ENCODE data around the gene PLXNA4. TPM values are rescaled to one million over a fixed set of nuclear protein-coding genes. Genes with fewer than 3 reads are reported as not detected.

PLXNA4 gene
- total RNA-seq, 1 donor from 2014 or later = 0.13 TPM

DNA sequence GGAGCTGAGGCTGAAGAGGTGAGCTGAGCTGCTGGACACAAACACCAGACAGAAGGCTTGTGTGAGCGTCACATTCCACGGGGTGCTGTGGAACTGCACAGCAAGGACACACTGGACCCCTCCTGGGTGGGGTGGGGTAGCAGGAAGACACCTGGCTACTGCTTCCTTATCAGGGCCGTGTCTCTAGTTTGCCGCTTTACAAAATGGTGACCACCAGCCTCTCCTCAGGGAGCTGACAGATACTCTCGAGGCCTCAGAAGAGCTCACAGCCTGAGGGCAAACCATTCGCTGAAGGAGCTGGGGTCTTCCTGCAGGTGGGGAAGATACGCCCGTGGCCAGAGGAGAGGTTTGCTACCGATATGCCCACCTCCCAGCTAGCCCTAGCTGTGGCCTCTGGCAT lies 461.9 kb downstream of the PLXNA4 start:
- Mint-ChIP-seq H3K36me3 (ENCODE audit: low read depth) (no peaks in the 10 kb centered on the region), H3K4me1 (ENCODE audit: low read depth) (no peaks in the 10 kb centered on the region), H3K9me3 (no peaks in the 10 kb centered on the region), H3K27me3 (ENCODE audit: insufficient read depth) (peaks cover 3% of the 10 kb centered on the region), H3K27ac (no peak overlapping the region), H3K4me3 (no peak overlapping the region)
- DNase-seq (ENCODE audit: low spot score) = no peak
- intact Hi-C loops (cut with micrococcal nuclease) = no loop called here

DNA sequence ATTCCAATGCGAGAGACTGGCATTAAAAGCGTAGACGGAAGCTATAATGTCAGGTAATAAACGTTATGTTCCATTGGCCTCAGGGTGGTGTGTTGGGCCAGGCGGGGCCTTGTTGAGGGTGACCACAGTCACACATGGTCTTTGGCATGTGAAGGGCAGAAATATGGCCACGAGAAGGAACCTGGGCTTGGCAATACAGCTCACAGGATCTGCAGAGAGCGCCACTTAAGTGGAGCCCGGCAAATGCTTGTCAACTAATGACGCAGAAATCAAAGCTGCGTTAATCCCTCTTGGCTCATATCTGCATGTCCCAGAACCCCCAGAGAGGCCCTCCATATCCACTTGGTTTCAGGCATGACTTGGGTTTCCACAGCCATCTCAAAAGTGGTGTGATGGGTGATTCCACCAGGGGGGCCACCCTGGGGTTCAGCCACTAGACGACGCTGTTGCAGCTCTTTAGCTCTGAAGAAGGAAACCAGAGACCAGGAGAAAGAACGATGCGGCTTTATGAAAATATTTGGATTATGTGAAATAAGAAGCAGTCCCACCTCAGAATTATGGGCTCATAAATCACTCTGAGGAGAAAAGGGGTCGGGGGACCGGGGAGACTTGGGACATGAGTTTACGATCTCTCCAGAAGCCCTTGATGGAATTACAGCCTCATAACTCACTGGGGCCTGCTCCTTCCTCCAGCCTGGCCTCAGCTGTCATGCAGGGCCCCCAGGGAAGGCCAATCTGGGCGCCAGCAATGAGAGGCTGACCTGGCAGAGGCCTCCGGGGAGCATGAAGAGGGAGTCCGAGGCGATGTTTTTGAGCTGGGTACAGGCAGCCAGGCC lies 462.5 kb downstream of the PLXNA4 start:
- no peak overlapping the region for H3K27ac Mint-ChIP-seq
- no peaks in the 10 kb centered on the region for H3K4me1 Mint-ChIP-seq (ENCODE audit: low read depth)
- H3K36me3 Mint-ChIP-seq (ENCODE audit: low read depth) = no peaks in the 10 kb centered on the region
- no peak overlapping the region for H3K4me3 Mint-ChIP-seq
- no peaks in the 10 kb centered on the region for H3K9me3 Mint-ChIP-seq
- peaks cover 3% of the 10 kb centered on the region for H3K27me3 Mint-ChIP-seq (ENCODE audit: insufficient read depth)
- intact Hi-C loops (cut with micrococcal nuclease) = no loop called here
- no peak for DNase-seq (ENCODE audit: low spot score)

DNA sequence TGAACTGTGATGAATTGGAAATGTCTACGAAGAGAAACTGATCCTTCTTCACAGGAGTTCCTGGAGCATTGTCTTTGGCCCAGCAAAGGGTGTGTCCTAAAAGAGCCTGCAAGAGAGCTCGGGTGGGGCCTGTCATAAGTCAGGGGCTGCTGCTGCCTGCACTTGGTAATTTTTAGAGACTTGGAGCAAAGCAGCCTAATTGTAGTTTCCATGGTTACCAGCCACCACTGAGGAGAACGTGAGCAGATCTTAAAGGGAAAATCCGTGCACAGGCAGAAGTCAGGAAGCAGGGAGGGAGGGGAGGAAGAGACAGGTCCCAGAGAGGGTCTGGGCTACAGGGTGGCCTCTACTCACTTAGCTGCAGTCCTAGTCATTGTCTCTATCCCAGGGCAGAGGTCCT lies 463.6 kb downstream of the PLXNA4 start:
- intact Hi-C loops (cut with micrococcal nuclease) = no loop called here
- H3K9me3 Mint-ChIP-seq = no peaks in the 10 kb centered on the region
- no peaks in the 10 kb centered on the region for H3K36me3 Mint-ChIP-seq (ENCODE audit: low read depth)
- H3K27me3 Mint-ChIP-seq (ENCODE audit: insufficient read depth) = no peaks in the 10 kb centered on the region
- no peak overlapping the region for H3K4me3 Mint-ChIP-seq
- DNase-seq (ENCODE audit: low spot score) = no peak
- H3K27ac Mint-ChIP-seq = no peak overlapping the region
- no peaks in the 10 kb centered on the region for H3K4me1 Mint-ChIP-seq (ENCODE audit: low read depth)

DNA sequence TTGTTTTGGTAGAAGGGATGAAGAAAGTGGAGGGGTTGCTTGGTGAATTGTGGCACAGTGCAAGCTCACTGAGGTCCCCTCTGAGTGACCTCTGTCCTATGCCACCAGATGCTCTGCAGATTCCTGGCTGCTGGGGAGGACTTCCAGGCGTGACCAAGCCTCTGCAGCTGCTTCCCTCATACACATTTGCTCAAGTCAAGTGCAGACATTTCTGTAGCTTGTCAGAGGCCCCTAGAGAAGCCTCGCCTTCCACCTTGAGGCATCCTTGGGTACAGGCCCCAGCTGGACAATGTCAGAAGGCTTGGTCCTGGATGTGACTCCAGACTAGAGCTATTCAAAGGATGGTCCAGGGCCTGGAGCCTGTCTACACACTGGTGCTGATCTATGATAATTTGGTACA lies 464.2 kb downstream of the PLXNA4 start:
- intact Hi-C loops (cut with micrococcal nuclease) = no loop called here
- no peaks in the 10 kb centered on the region for H3K4me1 Mint-ChIP-seq (ENCODE audit: low read depth)
- H3K9me3 Mint-ChIP-seq = no peaks in the 10 kb centered on the region
- H3K4me3 Mint-ChIP-seq = no peak overlapping the region
- no peaks in the 10 kb centered on the region for H3K36me3 Mint-ChIP-seq (ENCODE audit: low read depth)
- no peak overlapping the region for H3K27ac Mint-ChIP-seq
- H3K27me3 Mint-ChIP-seq (ENCODE audit: insufficient read depth) = no peaks in the 10 kb centered on the region
- DNase-seq (ENCODE audit: low spot score) = no peak

DNA sequence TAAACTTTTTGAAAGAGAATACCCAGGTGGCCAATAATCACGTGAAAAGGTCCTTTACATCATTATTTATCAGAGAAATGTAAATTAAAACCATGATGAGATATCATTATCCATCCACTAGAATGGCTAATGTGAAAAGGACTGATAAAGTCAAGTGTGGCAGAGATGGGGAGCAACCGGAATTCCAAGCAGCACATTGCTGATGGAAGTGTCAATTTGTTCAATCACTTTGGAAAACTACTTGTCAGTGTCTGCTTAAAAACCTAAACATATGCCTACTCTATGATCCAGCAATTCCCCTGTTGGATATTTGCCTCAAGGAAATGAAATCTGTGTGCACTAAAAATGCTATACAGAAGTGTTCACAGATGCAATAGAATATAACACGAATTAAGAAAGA lies 465.6 kb downstream of the PLXNA4 start:
- Mint-ChIP-seq H3K4me3 (no peak overlapping the region), H3K27ac (no peak overlapping the region), H3K27me3 (ENCODE audit: insufficient read depth) (no peaks in the 10 kb centered on the region), H3K4me1 (ENCODE audit: low read depth) (no peaks in the 10 kb centered on the region), H3K36me3 (ENCODE audit: low read depth) (no peaks in the 10 kb centered on the region), H3K9me3 (no peaks in the 10 kb centered on the region)
- no peak for DNase-seq (ENCODE audit: low spot score)
- intact Hi-C loops (cut with micrococcal nuclease) = no loop called here

DNA sequence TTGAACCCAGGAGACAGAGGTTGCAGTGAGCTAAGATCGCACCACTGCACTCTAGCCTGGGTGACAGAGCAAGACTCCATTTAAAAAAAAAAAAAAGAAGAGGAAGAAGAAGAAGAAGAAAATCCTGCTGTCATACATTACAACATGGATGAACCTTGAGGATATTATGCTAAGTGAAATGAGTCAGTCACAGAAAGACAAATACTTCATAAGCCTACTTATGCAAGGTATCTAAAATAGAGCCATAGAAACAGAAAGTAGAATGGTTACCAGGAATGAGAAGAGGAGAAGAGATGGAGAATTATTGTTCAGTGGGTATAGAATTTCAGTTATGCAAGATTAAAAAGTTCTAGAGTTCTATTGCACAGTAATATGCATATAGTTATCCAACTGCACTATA lies 466.5 kb downstream of the PLXNA4 start:
- no peaks in the 10 kb centered on the region for H3K36me3 Mint-ChIP-seq (ENCODE audit: low read depth)
- H3K4me1 Mint-ChIP-seq (ENCODE audit: low read depth) = no peaks in the 10 kb centered on the region
- H3K27me3 Mint-ChIP-seq (ENCODE audit: insufficient read depth) = no peaks in the 10 kb centered on the region
- DNase-seq (ENCODE audit: low spot score) = no peak
- H3K9me3 Mint-ChIP-seq = no peaks in the 10 kb centered on the region
- H3K4me3 Mint-ChIP-seq = no peak overlapping the region
- intact Hi-C loops (cut with micrococcal nuclease) = no loop called here
- no peak overlapping the region for H3K27ac Mint-ChIP-seq

DNA sequence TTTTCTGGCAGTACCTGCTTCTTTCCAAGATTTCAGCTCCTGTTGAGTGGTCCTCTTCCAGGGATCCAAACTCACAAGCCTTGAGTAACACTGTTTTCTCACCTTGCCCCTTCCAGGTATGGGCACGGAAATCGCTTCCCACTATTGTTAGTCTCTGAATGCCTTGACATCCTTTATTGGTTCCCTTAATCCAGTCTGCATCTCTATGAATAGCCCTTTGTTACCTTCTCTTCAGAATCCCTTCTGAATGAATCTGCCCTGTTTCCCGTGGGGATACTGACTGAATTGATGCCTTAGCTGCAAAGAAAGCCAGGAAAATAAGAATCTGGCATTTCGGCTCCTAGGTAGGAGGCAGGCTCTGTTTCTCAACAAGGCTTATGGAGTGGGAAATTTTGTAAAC lies 467.7 kb downstream of the PLXNA4 start:
- Mint-ChIP-seq H3K9me3 (no peaks in the 10 kb centered on the region), H3K27me3 (ENCODE audit: insufficient read depth) (no peaks in the 10 kb centered on the region), H3K4me3 (no peak overlapping the region), H3K27ac (no peak overlapping the region), H3K4me1 (ENCODE audit: low read depth) (no peaks in the 10 kb centered on the region), H3K36me3 (ENCODE audit: low read depth) (no peaks in the 10 kb centered on the region)
- intact Hi-C loops (cut with micrococcal nuclease) = no loop called here
- DNase-seq (ENCODE audit: low spot score) = no peak

DNA sequence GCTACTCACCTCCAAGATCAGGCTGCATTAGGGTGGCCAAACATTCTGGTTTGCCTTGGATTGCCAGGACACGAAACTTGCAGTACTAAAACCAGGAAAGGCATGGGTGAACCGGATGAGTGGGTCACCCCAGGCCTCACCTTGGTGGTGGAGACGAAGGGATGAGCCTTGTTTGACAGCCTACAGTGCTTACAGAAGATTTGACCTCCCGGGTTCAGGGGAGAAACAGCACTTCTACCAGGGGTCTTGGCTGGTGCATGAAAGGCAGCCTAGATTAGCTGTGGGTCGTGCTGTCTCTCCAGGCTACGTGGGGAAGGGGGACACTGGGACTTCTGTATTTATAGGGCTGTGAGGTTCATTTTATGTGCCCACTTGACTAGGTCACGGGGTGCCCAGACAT lies 469.8 kb downstream of the PLXNA4 start:
- H3K36me3 Mint-ChIP-seq (ENCODE audit: low read depth) = no peaks in the 10 kb centered on the region

DNA sequence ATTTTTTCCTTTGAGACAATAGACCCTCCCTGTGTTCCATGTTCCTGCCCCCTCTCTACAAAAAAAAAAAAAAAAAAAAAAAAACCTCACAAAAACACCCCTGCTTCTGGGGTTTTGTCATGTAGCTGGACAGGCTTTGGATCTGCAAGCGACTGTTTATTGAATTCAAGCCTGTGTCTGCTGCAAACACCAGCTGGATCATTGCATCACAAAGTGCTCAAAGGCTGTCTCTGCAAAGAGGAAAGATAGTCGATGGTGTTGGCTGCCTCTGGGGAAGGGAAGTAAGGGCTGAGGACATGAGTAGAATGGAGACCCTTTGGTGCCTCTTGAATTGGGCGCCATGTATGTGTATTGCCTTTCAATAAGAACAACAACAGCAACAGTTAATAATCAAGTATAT lies 471.2 kb downstream of the PLXNA4 start:
- H3K27me3 Mint-ChIP-seq (ENCODE audit: insufficient read depth) = peaks cover 4% of the 10 kb centered on the region
- no peaks in the 10 kb centered on the region for H3K9me3 Mint-ChIP-seq
- H3K36me3 Mint-ChIP-seq (ENCODE audit: low read depth) = no peaks in the 10 kb centered on the region
- DNase-seq (ENCODE audit: low spot score) = no peak
- intact Hi-C loops (cut with micrococcal nuclease) = no loop called here
- H3K27ac Mint-ChIP-seq = no peak overlapping the region
- no peaks in the 10 kb centered on the region for H3K4me1 Mint-ChIP-seq (ENCODE audit: low read depth)
- no peak overlapping the region for H3K4me3 Mint-ChIP-seq

More for the DNA sequence above, 469.8 kb downstream of the PLXNA4 start:
- H3K27ac Mint-ChIP-seq = no peak overlapping the region
- H3K4me3 Mint-ChIP-seq = no peak overlapping the region
- H3K27me3 Mint-ChIP-seq (ENCODE audit: insufficient read depth) = no peaks in the 10 kb centered on the region
- H3K4me1 Mint-ChIP-seq (ENCODE audit: low read depth) = no peaks in the 10 kb centered on the region
- no peaks in the 10 kb centered on the region for H3K9me3 Mint-ChIP-seq
- no peak for DNase-seq (ENCODE audit: low spot score)
- intact Hi-C loops (cut with micrococcal nuclease) = no loop called here

DNA sequence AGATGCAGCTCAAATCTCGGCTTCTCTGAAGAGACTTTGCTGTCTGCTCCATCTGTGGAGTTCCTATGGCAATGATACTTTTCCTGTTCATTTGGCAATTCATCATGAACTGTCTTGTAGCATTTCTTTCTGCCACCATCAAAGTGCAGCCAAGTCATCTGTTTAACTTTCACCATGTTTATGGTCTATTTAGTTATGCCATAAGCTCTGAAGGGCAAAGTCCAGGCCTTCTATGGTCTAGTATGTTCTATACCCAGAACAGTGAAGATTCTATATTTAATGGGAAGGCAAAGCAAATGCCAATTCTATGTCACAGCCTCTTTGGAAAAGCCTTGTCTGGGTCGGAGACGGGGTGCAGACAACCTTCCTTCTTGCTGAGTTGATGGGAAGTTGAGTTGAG lies 472.6 kb downstream of the PLXNA4 start:
- DNase-seq (ENCODE audit: low spot score) = no peak
- no peak overlapping the region for H3K4me3 Mint-ChIP-seq
- peaks cover 4% of the 10 kb centered on the region for H3K27me3 Mint-ChIP-seq (ENCODE audit: insufficient read depth)
- no peaks in the 10 kb centered on the region for H3K9me3 Mint-ChIP-seq
- H3K36me3 Mint-ChIP-seq (ENCODE audit: low read depth) = no peaks in the 10 kb centered on the region
- no peak overlapping the region for H3K27ac Mint-ChIP-seq
- intact Hi-C loops (cut with micrococcal nuclease) = no loop called here
- no peaks in the 10 kb centered on the region for H3K4me1 Mint-ChIP-seq (ENCODE audit: low read depth)

DNA sequence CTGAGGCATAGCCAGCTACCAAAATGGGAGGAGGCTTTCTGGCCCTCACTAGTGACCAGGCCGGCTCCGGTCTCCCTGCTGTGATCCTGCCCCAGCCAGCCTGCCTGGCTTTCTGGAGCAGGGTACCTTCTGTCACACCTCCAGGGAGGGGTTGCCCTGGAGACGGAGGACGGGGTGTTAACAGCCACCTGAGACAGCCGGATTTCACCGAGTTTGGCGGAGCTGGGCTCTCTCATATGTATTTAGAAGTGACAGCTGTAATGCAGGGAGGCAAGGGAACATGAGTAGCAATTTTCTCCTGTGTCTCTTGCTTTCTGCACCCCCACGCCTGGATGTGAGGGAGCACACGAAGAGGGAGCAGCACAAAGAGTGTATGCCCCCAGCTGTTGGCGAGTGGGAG lies 473.3 kb downstream of the PLXNA4 start:
- H3K27ac Mint-ChIP-seq = no peak overlapping the region
- H3K27me3 Mint-ChIP-seq (ENCODE audit: insufficient read depth) = peaks cover 4% of the 10 kb centered on the region
- no peaks in the 10 kb centered on the region for H3K4me1 Mint-ChIP-seq (ENCODE audit: low read depth)
- intact Hi-C loops (cut with micrococcal nuclease) = no loop called here
- no peaks in the 10 kb centered on the region for H3K9me3 Mint-ChIP-seq
- H3K36me3 Mint-ChIP-seq (ENCODE audit: low read depth) = no peaks in the 10 kb centered on the region
- DNase-seq (ENCODE audit: low spot score) = no peak
- H3K4me3 Mint-ChIP-seq = no peak overlapping the region

DNA sequence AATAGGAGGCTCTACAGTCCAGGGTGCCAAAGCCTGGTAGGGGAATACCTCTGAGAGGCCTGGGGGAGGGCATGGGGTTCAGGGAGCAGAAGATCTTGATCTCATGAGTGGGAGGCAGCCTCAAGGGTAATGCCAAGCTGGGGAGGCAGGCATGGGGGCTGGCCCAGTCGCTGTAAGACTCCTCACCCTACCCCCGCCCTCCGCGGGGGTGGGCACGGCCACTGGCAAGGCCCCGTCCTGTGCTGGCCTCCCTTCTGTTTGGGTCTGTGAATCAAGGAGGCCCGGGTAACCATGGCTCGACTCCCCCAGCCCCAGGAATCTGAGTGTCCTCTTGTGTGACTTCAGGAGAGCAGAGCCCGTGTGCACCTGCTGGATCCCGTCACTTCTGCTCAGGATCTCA lies 473.9 kb downstream of the PLXNA4 start:
- intact Hi-C loops (cut with micrococcal nuclease) = no loop called here
- Mint-ChIP-seq H3K36me3 (ENCODE audit: low read depth) (no peaks in the 10 kb centered on the region), H3K4me3 (no peak overlapping the region), H3K4me1 (ENCODE audit: low read depth) (no peaks in the 10 kb centered on the region), H3K27me3 (ENCODE audit: insufficient read depth) (peaks cover 4% of the 10 kb centered on the region), H3K27ac (no peak overlapping the region), H3K9me3 (no peaks in the 10 kb centered on the region)
- DNase-seq (ENCODE audit: low spot score) = no peak

DNA sequence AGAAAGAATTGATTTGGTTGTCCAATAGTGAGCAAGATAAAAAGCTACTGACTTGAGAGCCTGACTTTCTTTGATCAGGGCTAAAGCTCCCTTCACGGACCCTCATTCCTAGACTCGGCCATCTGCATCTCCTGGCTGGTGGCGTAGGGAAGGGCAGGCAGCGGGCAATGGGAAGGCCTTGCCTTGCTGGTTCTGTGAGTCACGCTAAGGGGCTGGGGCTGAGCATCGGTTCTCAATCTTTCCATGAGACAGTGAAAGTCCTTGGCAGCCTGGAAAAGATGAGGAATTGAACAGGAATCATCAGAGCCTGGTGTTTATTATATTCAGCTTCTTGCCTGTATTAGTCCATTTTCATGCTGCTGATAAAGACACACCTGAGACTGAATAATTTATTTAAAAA lies 475.3 kb downstream of the PLXNA4 start:
- Mint-ChIP-seq H3K27me3 (ENCODE audit: insufficient read depth) (peaks cover 8% of the 10 kb centered on the region), H3K27ac (no peak overlapping the region)
- intact Hi-C loops (cut with micrococcal nuclease) = no loop called here

DNA sequence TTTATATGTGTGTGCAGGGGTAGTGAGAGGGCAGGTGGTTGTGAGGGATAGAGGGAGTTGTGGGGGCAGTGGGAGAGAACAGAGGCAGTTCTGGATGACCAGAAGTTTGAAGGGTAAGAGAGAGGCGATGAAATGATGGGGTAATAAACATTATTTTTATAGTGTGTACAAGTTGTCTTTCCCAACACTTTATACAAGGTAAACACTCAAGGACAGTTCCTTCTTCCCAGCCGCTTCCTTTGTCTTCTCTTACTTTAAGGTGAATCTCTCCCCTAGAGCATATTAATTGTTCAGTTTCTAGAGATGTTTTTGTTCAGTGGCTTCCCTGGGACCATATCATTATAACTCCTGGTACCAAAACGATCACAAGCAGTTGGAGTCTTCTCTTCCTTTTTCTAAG lies 475.8 kb downstream of the PLXNA4 start:
- no peak for DNase-seq (ENCODE audit: low spot score)
- H3K4me3 Mint-ChIP-seq = no peak overlapping the region
- no peaks in the 10 kb centered on the region for H3K4me1 Mint-ChIP-seq (ENCODE audit: low read depth)
- intact Hi-C loops (cut with micrococcal nuclease) = no loop called here
- H3K9me3 Mint-ChIP-seq = no peaks in the 10 kb centered on the region
- H3K27ac Mint-ChIP-seq = no peak overlapping the region
- no peaks in the 10 kb centered on the region for H3K36me3 Mint-ChIP-seq (ENCODE audit: low read depth)
- peaks cover 8% of the 10 kb centered on the region for H3K27me3 Mint-ChIP-seq (ENCODE audit: insufficient read depth)

More for the DNA sequence above, 475.3 kb downstream of the PLXNA4 start:
- no peaks in the 10 kb centered on the region for H3K9me3 Mint-ChIP-seq
- no peaks in the 10 kb centered on the region for H3K36me3 Mint-ChIP-seq (ENCODE audit: low read depth)
- H3K4me3 Mint-ChIP-seq = no peak overlapping the region
- H3K4me1 Mint-ChIP-seq (ENCODE audit: low read depth) = no peaks in the 10 kb centered on the region
- DNase-seq (ENCODE audit: low spot score) = no peak

Data from activated T-helper 1 cell treated with anti-CD3 and anti-CD28 coated beads, Interleukin-12 subunit alpha, Interleukin-12 subunit beta, Interleukin-2, Interleukin-4 antibody, amounts not matched to agents 30 ng/mL and 10 ng/mL and 1 ng/mL, durations not matched to agents 14 hours and 24 hours and 36 hours (primary cell).